H9 (cell line): Measurements from ENCODE around the gene ACTA1. TPM values are rescaled to one million over a fixed set of nuclear protein-coding genes. Genes with fewer than 3 reads are reported as not detected.
"Not testable (repeated sequence)": the region's sequence is repeated elsewhere in the genome, so short reads cannot be mapped to it uniquely, and the experiment has no call there.

Experiments
- DNase-seq: peaks from one replicate; pipeline ENCODE4 v3.0.0-alpha.2; 2017
- H2AFZ ChIP-seq: one replicate; pipeline ENCODE4 v1.6.1; 2013; ENCODE audit warnings: mild to moderate bottlenecking, low read length, control low read depth, moderate library complexity
- H2AK5ac ChIP-seq: 2 replicates; pipeline ENCODE4 v1.6.1; 2013; ENCODE audit warnings: low read length, control low read depth, mixed read lengths; ENCODE audit not compliant: insufficient read length
- H2BK120ac ChIP-seq: one replicate; pipeline ENCODE4 v1.6.1; 2013; ENCODE audit warnings: low read depth, mild to moderate bottlenecking, low read length, control low read depth, inconsistent platforms; ENCODE audit not compliant: poor library complexity, severe bottlenecking
- H2BK12ac ChIP-seq: 2 replicates; pipeline ENCODE4 v1.6.1; 2013; ENCODE audit warnings: low read length, control low read depth, mixed read lengths, low read depth; ENCODE audit not compliant: insufficient read length
- H2BK15ac ChIP-seq: 2 replicates; pipeline ENCODE4 v1.6.1; 2013; ENCODE audit warnings: low read depth, low read length, control low read depth
- H2BK20ac ChIP-seq: one replicate; pipeline ENCODE4 v1.6.1; 2013; ENCODE audit warnings: low read depth, mild to moderate bottlenecking, low read length, control low read depth, inconsistent platforms; ENCODE audit not compliant: poor library complexity, severe bottlenecking
- H2BK5ac ChIP-seq: 2 replicates; pipeline ENCODE4 v1.6.1; 2013; ENCODE audit warnings: low read length, control low read depth, mixed read lengths; ENCODE audit not compliant: insufficient read length
- H3K14ac ChIP-seq: 2 replicates; pipeline ENCODE4 v1.6.1; 2013; ENCODE audit warnings: low read length, control low read depth; ENCODE audit not compliant: insufficient read depth
- H3K18ac ChIP-seq: 2 replicates; pipeline ENCODE4 v1.6.1; 2013; ENCODE audit warnings: low read depth, mild to moderate bottlenecking, mixed read lengths, low read length, control low read depth; ENCODE audit not compliant: insufficient read length
- H3K23ac ChIP-seq: 2 replicates; pipeline ENCODE4 v1.6.1; 2013; ENCODE audit warnings: low read length, control low read depth, mixed read lengths, low read depth; ENCODE audit not compliant: insufficient read length
- H3K23me2 ChIP-seq: 2 replicates; pipeline ENCODE4 v1.6.1; 2013; ENCODE audit warnings: low read depth, mild to moderate bottlenecking, mixed read lengths, low read length, control low read depth; ENCODE audit not compliant: insufficient read length, poor library complexity, severe bottlenecking
- H3K27ac ChIP-seq: 2 replicates; pipeline ENCODE4 v1.5.1; 2013; ENCODE audit warnings: low read length, control low read depth, mixed read lengths, low read depth; ENCODE audit not compliant: insufficient read length
- H3K27me3 ChIP-seq: 2 replicates; pipeline ENCODE4 v1.6.1; 2013; ENCODE audit warnings: low read length, control low read depth, inconsistent platforms; ENCODE audit not compliant: insufficient read depth
- H3K4ac ChIP-seq: 2 replicates; pipeline ENCODE4 v1.6.1; 2013; ENCODE audit warnings: low read depth, mild to moderate bottlenecking, control low read depth, inconsistent platforms, low read length, moderate library complexity
- H3K4me1 ChIP-seq: 2 replicates; pipeline ENCODE4 v1.6.1; 2013; ENCODE audit warnings: low read length, control low read depth, inconsistent platforms; ENCODE audit not compliant: insufficient read depth
- H3K4me2 ChIP-seq: 2 replicates; pipeline ENCODE4 v1.6.1; 2013; ENCODE audit warnings: low read length, control low read depth, mixed read lengths; ENCODE audit not compliant: insufficient read length, insufficient read depth
- H3K56ac ChIP-seq: 2 replicates; pipeline ENCODE4 v1.6.1; 2013; ENCODE audit warnings: low read depth, mild to moderate bottlenecking, mixed read lengths, low read length, control low read depth; ENCODE audit not compliant: insufficient read length
- H3K79me1 ChIP-seq: 2 replicates; pipeline ENCODE4 v1.6.1; 2013; ENCODE audit warnings: low read depth, mild to moderate bottlenecking, moderate library complexity, low read length, control low read depth, inconsistent platforms; ENCODE audit not compliant: insufficient read depth, poor library complexity, severe bottlenecking
- H3K79me2 ChIP-seq: 2 replicates; pipeline ENCODE4 v1.6.1; 2013; ENCODE audit warnings: low read length, control low read depth, inconsistent platforms; ENCODE audit not compliant: insufficient read depth
- H3K9ac ChIP-seq: 2 replicates; pipeline ENCODE4 v1.6.1; 2013; ENCODE audit warnings: low read length, control low read depth, mixed read lengths; ENCODE audit not compliant: insufficient read length; ENCODE audit errors: extremely low read depth
- H3K9me3 ChIP-seq: one replicate; pipeline ENCODE4 v1.6.1; 2013; ENCODE audit warnings: low read depth, low read length, inconsistent platforms; ENCODE audit not compliant: control insufficient read depth
- H3T11ph ChIP-seq: one replicate; pipeline ENCODE4 v1.6.1; 2013; ENCODE audit warnings: mild to moderate bottlenecking, low read length, control low read depth, inconsistent platforms
- H4K20me1 ChIP-seq: one replicate; pipeline ENCODE4 v1.6.1; 2013; ENCODE audit not compliant: control insufficient read depth, insufficient read length, insufficient read depth
- H4K5ac ChIP-seq: 2 replicates; pipeline ENCODE4 v1.6.1; 2013; ENCODE audit warnings: low read depth, mild to moderate bottlenecking, mixed read lengths, low read length, control low read depth; ENCODE audit not compliant: insufficient read length
- H4K8ac ChIP-seq: replicated peaks from 2 replicates; pipeline ENCODE4 v1.6.1; 2013; ENCODE audit warnings: low read length, control low read depth, mixed read lengths, low read depth; ENCODE audit not compliant: insufficient read length
- H4K91ac ChIP-seq: 2 replicates; pipeline ENCODE4 v1.6.1; 2013; ENCODE audit warnings: low read depth, mild to moderate bottlenecking, moderate library complexity, mixed read lengths, low read length, control low read depth; ENCODE audit not compliant: insufficient read length
- H3K27ac Mint-ChIP-seq, 3 experiments: 2 replicates in 2 of 3; 3 replicates in 1 of 3; pipeline ENCODE4 v1.8.0; 2020 to 2021; ENCODE audit warnings: mixed read lengths in 3 of 3, mild to moderate bottlenecking in 1 of 3, moderate library complexity in 1 of 3
- H3K27me3 Mint-ChIP-seq: 2 replicates; pipeline ENCODE4 v1.8.0; 2021; ENCODE audit warnings: low read depth, mild to moderate bottlenecking, moderate library complexity, mixed read lengths
- H3K36me3 Mint-ChIP-seq, 3 experiments: 2 replicates in 2 of 3; 3 replicates in 1 of 3; pipeline ENCODE4 v1.8.0; 2020 to 2021; ENCODE audit warnings: low read depth in 3 of 3, mixed read lengths in 3 of 3; ENCODE audit not compliant: insufficient read depth in 1 of 3
- H3K4me1 Mint-ChIP-seq, 2 experiments: 2 replicates each; pipeline ENCODE4 v1.8.0; 2020; ENCODE audit warnings: mixed read lengths in 2 of 2
- H3K4me3 Mint-ChIP-seq, 2 experiments: 2 replicates in 1 of 2; 3 replicates in 1 of 2; pipeline ENCODE4 v1.8.0; 2020 to 2021; ENCODE audit warnings: mild to moderate bottlenecking in 2 of 2, mixed read lengths in 2 of 2, moderate library complexity in 1 of 2
- H3K9me3 Mint-ChIP-seq, 2 experiments: 2 replicates in 1 of 2; 3 replicates in 1 of 2; pipeline ENCODE4 v1.8.0; 2020; ENCODE audit warnings: mild to moderate bottlenecking in 2 of 2, mixed read lengths in 2 of 2, moderate library complexity in 1 of 2
- CTCF ChIP-seq: fragments of 200-600 bp; sonication (generic); conservative IDR thresholded peaks from 3 replicates; pipeline ENCODE4 v1.8.0; 2021; ENCODE audit warnings: antibody characterized with exemption, mild to moderate bottlenecking
- WGBS: extraction: QIAGEN DNeasy Blood & Tissue Kit; methylation state at CpG from one replicate; pipeline ENCODE4 v1.1.7; 2013; ENCODE audit warnings: missing lambda C conversion rate, low lambda C conversion rate, mixed read lengths; ENCODE audit not compliant: insufficient read length; ENCODE audit errors: extremely low coverage; 5-methylcytosine and 5-hydroxymethylcytosine counted together
- total RNA-seq: library from RNA; stranded (reverse); gene quantifications from 2 replicates; pipeline ENCODE4 v1.2.1, GENCODE V29; 2021

Gene ACTA1
- total RNA-seq, 1 experiment from 2014 or later: 48.5 TPM

GRCh38 chr1:229402993-229403392 lies 30.9 kb downstream of the ACTA1 start:
- Histone ChIP-seq H4K91ac (no peak overlapping the region), H4K8ac (no peak overlapping the region), H3K18ac (no peak overlapping the region), H3K27ac (no peak overlapping the region), H4K20me1 (no peaks in the 10 kb centered on the region), H3K79me1 (no peaks in the 10 kb centered on the region), H3K56ac (no peak overlapping the region), H3K23ac (no peak overlapping the region), H4K5ac (no peak overlapping the region), H3K9ac (no peak overlapping the region), H2BK20ac (no peak overlapping the region), H2AK5ac (no peak overlapping the region), H2AFZ (no peak overlapping the region), H2BK15ac (no peak overlapping the region), H3K4ac (no peak overlapping the region), H3K27me3 (peaks cover 7% of the 10 kb centered on the region; the same call in 1 of the 2 replicates), H3K23me2 (peaks cover 14% of the 10 kb centered on the region), H2BK5ac (no peak overlapping the region), H3K79me2 (no peaks in the 10 kb centered on the region), H3K14ac (no peak overlapping the region), H2BK12ac (no peak overlapping the region), H3K9me3 (no peaks in the 10 kb centered on the region), H3T11ph (no peak overlapping the region), H2BK120ac (no peak overlapping the region), H3K4me1 (no peaks in the 10 kb centered on the region), H3K4me2 (no peak overlapping the region)
- Mint-ChIP-seq H3K4me3 (no peak overlapping the region), H3K4me1 (peaks cover 7 to 9% of the 10 kb centered on the region in 2 experiments), H3K36me3 (no peaks in the 10 kb centered on the region; a peak in 1 of 7 replicates), H3K27me3 (peaks cover 70% of the 10 kb centered on the region), H3K27ac (no peak overlapping the region; a peak in 1 of 7 replicates), H3K9me3 (peaks cover 0 to 1% of the 10 kb centered on the region in 2 experiments; a peak in 2 of 5 replicates)
- DNase-seq: no peak
- TF ChIP-seq CTCF: no peak; the same call in 2 of the 3 replicates
- no CpG with 5 or more reads among the region's 6 CpGs for WGBS

- not testable (repeated sequence) for H3K27ac ChIP-seq, H2BK120ac ChIP-seq, H3K27ac Mint-ChIP-seq, H4K91ac ChIP-seq, H3K4me1 Mint-ChIP-seq, H3K36me3 Mint-ChIP-seq, H3K9me3 ChIP-seq, H3K9me3 Mint-ChIP-seq, H3K14ac ChIP-seq, H2BK15ac ChIP-seq, H2BK5ac ChIP-seq, H3T11ph ChIP-seq, H3K56ac ChIP-seq, H3K23ac ChIP-seq, H4K8ac ChIP-seq, H3K27me3 ChIP-seq, H3K9ac ChIP-seq, DNase-seq, H2AFZ ChIP-seq, H2BK12ac ChIP-seq, H3K4ac ChIP-seq, H4K5ac ChIP-seq, H3K4me1 ChIP-seq, H4K20me1 ChIP-seq, H3K79me1 ChIP-seq, H2BK20ac ChIP-seq, H3K79me2 ChIP-seq, H3K4me2 ChIP-seq, H3K18ac ChIP-seq, H3K23me2 ChIP-seq, H3K4me3 Mint-ChIP-seq, H2AK5ac ChIP-seq
- WGBS: no CpG with 5 or more reads among the region's 4 CpGs
- peaks cover 67% of the 10 kb centered on the region for H3K27me3 Mint-ChIP-seq
Observed at GRCh38 chr1:229402329-229402728, 31.6 kb downstream of the ACTA1 start.
